ENCODE data around the gene PSIP1. TPM values are rescaled to one million over a fixed set of nuclear protein-coding genes. Genes with fewer than 3 reads are reported as not detected.

Gene PSIP1
- 128 TPM for total RNA-seq (ENCODE audit: unreplicated experiment)
- long read RNA-seq, transcript PSIP1-204 (16 exons, 3,364 nt), result major isoform, 8 of 103 reads
- long read RNA-seq, partial matches to known transcripts, result 72 of 103 reads
- long read RNA-seq, other reads (novel, unspliced or antisense), result 13 of 103 reads

- DNase-seq (ENCODE audit: low spot score), result peak; percentile 75
- H3K36me3 Mint-ChIP-seq (ENCODE audit: low read depth, unreplicated experiment), result peaks cover 11% of the 10 kb centered on the region
- H3K4me3 Mint-ChIP-seq (ENCODE audit: unreplicated experiment), result peak within 1 kb of the TSS; percentile 99
- no peaks in the 10 kb centered on the region for H3K9me3 Mint-ChIP-seq (ENCODE audit: unreplicated experiment)
- peak; percentile 24 for TF ChIP-seq CTCF (IDR thresholded peaks at IDR 0.05; ENCODE audit: unreplicated experiment)
- H3K27ac Mint-ChIP-seq (ENCODE audit: unreplicated experiment), result peak within 1 kb of the TSS; percentile 98
- H3K4me1 Mint-ChIP-seq (ENCODE audit: unreplicated experiment), result peaks cover 32% of the 10 kb centered on the region
- H3K27me3 Mint-ChIP-seq (ENCODE audit: unreplicated experiment), result peaks cover 12% of the 10 kb centered on the region
Observed at GRCh38 chr9:15510789-15511575, at the start of gene PSIP1. Gene PSIP1 (minus strand): TSS chr9:15510970. CDS start chr9:15510188, 782 bp downstream.

GRCh38 chr9:15553528-15553898 lies 42.7 kb upstream of the PSIP1 start:
- no peak for DNase-seq (ENCODE audit: low spot score)
- peak overlapping the region; percentile 72 for H3K27ac Mint-ChIP-seq (ENCODE audit: unreplicated experiment)

GRCh38 chr9:15552636-15553527 lies 42.1 kb upstream of the PSIP1 start, which contains the start of gene CCDC171:
Gene CCDC171 (plus strand): TSS chr9:15553043. CDS start chr9:15564089, 11,046 bp downstream.
- Mint-ChIP-seq H3K9me3 (ENCODE audit: unreplicated experiment) (no peaks in the 10 kb centered on the region), H3K4me1 (ENCODE audit: unreplicated experiment) (peaks cover 24% of the 10 kb centered on the region), H3K36me3 (ENCODE audit: low read depth, unreplicated experiment) (peaks cover 5% of the 10 kb centered on the region), H3K27me3 (ENCODE audit: unreplicated experiment) (peaks cover 6% of the 10 kb centered on the region), H3K27ac (ENCODE audit: unreplicated experiment) (peak within 1 kb of the TSS; percentile 99), H3K4me3 (ENCODE audit: unreplicated experiment) (peak within 1 kb of the TSS; percentile 91)
- peak; percentile 90 for DNase-seq (ENCODE audit: low spot score)
- TF ChIP-seq CTCF (IDR thresholded peaks at IDR 0.05; ENCODE audit: unreplicated experiment), result no peak

More at GRCh38 chr9:15553528-15553898, 42.7 kb upstream of the PSIP1 start:
- Mint-ChIP-seq H3K36me3 (ENCODE audit: low read depth, unreplicated experiment) (peaks cover 5% of the 10 kb centered on the region), H3K9me3 (ENCODE audit: unreplicated experiment) (no peaks in the 10 kb centered on the region), H3K4me3 (ENCODE audit: unreplicated experiment) (peak overlapping the region; percentile 91), H3K4me1 (ENCODE audit: unreplicated experiment) (peaks cover 24% of the 10 kb centered on the region), H3K27me3 (ENCODE audit: unreplicated experiment) (peaks cover 8% of the 10 kb centered on the region)
- TF ChIP-seq CTCF (IDR thresholded peaks at IDR 0.05; ENCODE audit: unreplicated experiment), result no peak

- no peak for TF ChIP-seq CTCF (IDR thresholded peaks at IDR 0.05; ENCODE audit: unreplicated experiment)
- Mint-ChIP-seq H3K27me3 (ENCODE audit: unreplicated experiment) (peaks cover 6% of the 10 kb centered on the region), H3K36me3 (ENCODE audit: low read depth, unreplicated experiment) (peaks cover 5% of the 10 kb centered on the region), H3K27ac (ENCODE audit: unreplicated experiment) (no peak overlapping the region), H3K9me3 (ENCODE audit: unreplicated experiment) (no peaks in the 10 kb centered on the region), H3K4me3 (ENCODE audit: unreplicated experiment) (no peak overlapping the region), H3K4me1 (ENCODE audit: unreplicated experiment) (peaks cover 24% of the 10 kb centered on the region)
- no peak for DNase-seq (ENCODE audit: low spot score)
Observed at GRCh38 chr9:15549611-15550010, 38.8 kb upstream of the PSIP1 start.
